ENCODE results near the gene MRM3. TPM values are rescaled to one million over a fixed set of nuclear protein-coding genes. Genes with fewer than 3 reads are reported as not detected.
"Not testable (repeated sequence)": the region's sequence is repeated elsewhere in the genome, so short reads cannot be mapped to it uniquely, and the experiment has no call there.

Gene MRM3
- total and polyA plus RNA-seq, 4 experiments from 2014 or later = 18.6 to 32.6 (median 20.5) TPM

GRCh38 chr17:773467-774312, 8.5 kb upstream of the MRM3 start:
- Histone ChIP-seq H3K9me3 (ENCODE audit: control insufficient read depth in 1 of 2, low read length in 2 of 2) (no peaks in the 10 kb centered on the region), H3K27me3 (ENCODE audit: insufficient read depth, low read length) (no peaks in the 10 kb centered on the region), H3K4me1 (ENCODE audit: insufficient read depth, low read length) (no peaks in the 10 kb centered on the region), H3K4me3 (ENCODE audit: low read length in 2 of 2) (no peak overlapping the region), H3K27ac (ENCODE audit: low read depth, low read length) (no peak overlapping the region), H3K36me3 (ENCODE audit: insufficient read depth, low read length) (peaks cover 74% of the 10 kb centered on the region)
- Mint-ChIP-seq H3K27me3 (no peaks in the 10 kb centered on the region), H3K27ac (peak overlapping the region in 3 of 7 donors; percentile 42 to 55 (median 48)), H3K4me3 (no peak overlapping the region), H3K4me1 (peaks cover 5 to 20% (median 6%) of the 10 kb centered on the region in 4 donors), H3K9me3 (no peaks in the 10 kb centered on the region), H3K36me3 (peaks cover 74 to 84% of the 10 kb centered on the region in 2 donors)
- POLR2A ChIA-PET (ENCODE audit: partially characterized antibody) = interaction anchor here (1.9 kb wide), 1 partner anchor 9 kb away, joined by 8 read pairs; the partner anchor contains the start of genes GLOD4 and MRM3
- CTCF ChIA-PET (ENCODE audit: partially characterized antibody) = no interaction called here
- DNase-seq = no peak
- intact Hi-C loops (cut with micrococcal nuclease) = no loop called here

- Mint-ChIP-seq H3K9me3 (no peaks in the 10 kb centered on the region), H3K4me1 (peaks cover 5 to 20% (median 6%) of the 10 kb centered on the region in 4 donors), H3K4me3 (no peak overlapping the region), H3K36me3 (peaks cover 70 to 83% of the 10 kb centered on the region in 2 donors), H3K27me3 (no peaks in the 10 kb centered on the region), H3K27ac (peak overlapping the region in 3 of 7 donors; percentile 42 to 55 (median 48))
- H3K36me3 ChIP-seq (ENCODE audit: insufficient read depth, low read length) = peaks cover 72% of the 10 kb centered on the region
- H3K4me3 ChIP-seq (ENCODE audit: low read length in 2 of 2) = no peak overlapping the region
- H3K4me1 ChIP-seq (ENCODE audit: insufficient read depth, low read length) = no peaks in the 10 kb centered on the region
- DNase-seq = no peak
- ChIA-PET CTCF (ENCODE audit: partially characterized antibody) (no interaction called here), POLR2A (ENCODE audit: partially characterized antibody) (interaction anchor here (1.9 kb wide), 1 partner anchor 8 kb away, joined by 8 read pairs; the partner anchor contains the start of genes GLOD4 and MRM3)
- intact Hi-C loops (cut with micrococcal nuclease) = no loop called here
- H3K9me3 ChIP-seq (ENCODE audit: control insufficient read depth in 1 of 2, low read length in 2 of 2) = no peaks in the 10 kb centered on the region
- no peak overlapping the region for H3K27ac ChIP-seq (ENCODE audit: low read depth, low read length)
- no peaks in the 10 kb centered on the region for H3K27me3 ChIP-seq (ENCODE audit: insufficient read depth, low read length)
These were observed 7.9 kb upstream of the MRM3 start for GRCh38 chr17:774313-774584.

GRCh38 chr17:778096-778495, 4.1 kb upstream of the MRM3 start:
- H3K9me3 ChIP-seq (ENCODE audit: control insufficient read depth in 1 of 2, low read length in 2 of 2) = no peaks in the 10 kb centered on the region
- no peak for DNase-seq
- H3K36me3 ChIP-seq (ENCODE audit: insufficient read depth, low read length) = peaks cover 49% of the 10 kb centered on the region
- ChIA-PET CTCF (ENCODE audit: partially characterized antibody) (interaction anchor here (1.6 kb wide), 1 partner anchor 203 kb away, joined by 4 read pairs; no protein-coding TSS in a partner anchor), POLR2A (ENCODE audit: partially characterized antibody) (interaction anchor here (1.6 kb wide), 1 partner anchor 26 kb away, joined by 6 read pairs; the partner anchor contains the start of gene GEMIN4)
- H3K27me3 Mint-ChIP-seq = no peaks in the 10 kb centered on the region
- peaks cover 42 to 79% of the 10 kb centered on the region in 2 donors for H3K36me3 Mint-ChIP-seq
- H3K27ac Mint-ChIP-seq = peak overlapping the region in 1 of 7 donors; percentile 21
- no peaks in the 10 kb centered on the region for H3K27me3 ChIP-seq (ENCODE audit: insufficient read depth, low read length)
- H3K27ac ChIP-seq (ENCODE audit: low read depth, low read length) = no peak overlapping the region
- peaks cover 0 to 3% (median 0%) of the 10 kb centered on the region in 8 donors for H3K9me3 Mint-ChIP-seq
- peak overlapping the region in 1 of 8 donors; percentile 6 for H3K4me3 Mint-ChIP-seq
- H3K4me1 ChIP-seq (ENCODE audit: insufficient read depth, low read length) = peaks cover 19% of the 10 kb centered on the region
- intact Hi-C loops (cut with micrococcal nuclease) = no loop called here
- peaks cover 18 to 42% (median 26%) of the 10 kb centered on the region in 4 donors for H3K4me1 Mint-ChIP-seq
- H3K4me3 ChIP-seq (ENCODE audit: low read length in 2 of 2) = no peak overlapping the region

GRCh38 chr17:784143-784542, 2.0 kb downstream of the MRM3 start:
- peaks cover 38% of the 10 kb centered on the region for H3K4me1 ChIP-seq (ENCODE audit: insufficient read depth, low read length)
- H3K36me3 Mint-ChIP-seq = peaks cover 0 to 48% of the 10 kb centered on the region in 2 donors
- no peaks in the 10 kb centered on the region for H3K9me3 ChIP-seq (ENCODE audit: control insufficient read depth in 1 of 2, low read length in 2 of 2)
- intact Hi-C loops (cut with micrococcal nuclease) = no loop called here
- no peaks in the 10 kb centered on the region for H3K27me3 ChIP-seq (ENCODE audit: insufficient read depth, low read length)
- POLR2A ChIA-PET (ENCODE audit: partially characterized antibody) = no interaction called here
- CTCF ChIA-PET (ENCODE audit: partially characterized antibody) = interaction anchor here (1.3 kb wide), 1 partner anchor 212 kb away, joined by 3 read pairs; the partner anchor contains the start of gene TIMM22
- peak overlapping the region in 7 of 8 donors; percentile 23 to 98 (median 63) for H3K4me3 Mint-ChIP-seq
- H3K36me3 ChIP-seq (ENCODE audit: insufficient read depth, low read length) = peaks cover 15% of the 10 kb centered on the region
- no peak for DNase-seq
- H3K27me3 Mint-ChIP-seq = no peaks in the 10 kb centered on the region
- peaks cover 22 to 43% (median 36%) of the 10 kb centered on the region in 4 donors for H3K4me1 Mint-ChIP-seq
- no peak overlapping the region for H3K27ac ChIP-seq (ENCODE audit: low read depth, low read length)
- H3K4me3 ChIP-seq (ENCODE audit: low read length in 2 of 2) = no peak overlapping the region
- peaks cover 0 to 3% (median 0%) of the 10 kb centered on the region in 8 donors for H3K9me3 Mint-ChIP-seq
- H3K27ac Mint-ChIP-seq = peak overlapping the region in 3 of 7 donors; percentile 16 to 99 (median 66)

- Histone ChIP-seq H3K36me3 (ENCODE audit: insufficient read depth, low read length) (peaks cover 28% of the 10 kb centered on the region), H3K4me1 (ENCODE audit: insufficient read depth, low read length) (peaks cover 31% of the 10 kb centered on the region)
- H3K27me3 Mint-ChIP-seq; H3K27me3 ChIP-seq (ENCODE audit: insufficient read depth, low read length); H3K9me3 ChIP-seq (ENCODE audit: control insufficient read depth in 1 of 2, low read length in 2 of 2); H3K9me3 Mint-ChIP-seq; CTCF ChIA-PET (ENCODE audit: partially characterized antibody); intact Hi-C loops (cut with micrococcal nuclease); POLR2A ChIA-PET (ENCODE audit: partially characterized antibody); DNase-seq; H3K4me3 Mint-ChIP-seq; H3K4me3 ChIP-seq (ENCODE audit: low read length in 2 of 2); H3K27ac Mint-ChIP-seq; H3K27ac ChIP-seq (ENCODE audit: low read depth, low read length): not testable (repeated sequence)
- Mint-ChIP-seq H3K36me3 (peaks cover 2 to 57% of the 10 kb centered on the region in 2 donors), H3K4me1 (peaks cover 19 to 37% (median 31%) of the 10 kb centered on the region in 4 donors)
These were observed 3.7 kb downstream of the MRM3 start for GRCh38 chr17:785901-786300.

- ChIA-PET CTCF (ENCODE audit: partially characterized antibody) (no interaction called here), POLR2A (ENCODE audit: partially characterized antibody) (no interaction called here)
- Mint-ChIP-seq H3K27me3 (no peaks in the 10 kb centered on the region), H3K36me3 (peaks cover 18 to 55% of the 10 kb centered on the region in 2 donors), H3K9me3 (peaks cover 0 to 2% (median 0%) of the 10 kb centered on the region in 8 donors), H3K4me1 (peaks cover 13 to 20% (median 19%) of the 10 kb centered on the region in 4 donors), H3K27ac (no peak overlapping the region), H3K4me3 (no peak overlapping the region)
- peaks cover 46% of the 10 kb centered on the region for H3K36me3 ChIP-seq (ENCODE audit: insufficient read depth, low read length)
- no peak overlapping the region for H3K27ac ChIP-seq (ENCODE audit: low read depth, low read length)
- no peak overlapping the region for H3K4me3 ChIP-seq (ENCODE audit: low read length in 2 of 2)
- peaks cover 22% of the 10 kb centered on the region for H3K4me1 ChIP-seq (ENCODE audit: insufficient read depth, low read length)
- no peak for DNase-seq
- no peaks in the 10 kb centered on the region for H3K27me3 ChIP-seq (ENCODE audit: insufficient read depth, low read length)
- intact Hi-C loops (cut with micrococcal nuclease) = no loop called here
- no peaks in the 10 kb centered on the region for H3K9me3 ChIP-seq (ENCODE audit: control insufficient read depth in 1 of 2, low read length in 2 of 2)
These were observed 5.6 kb downstream of the MRM3 start for GRCh38 chr17:787641-788221.

- Mint-ChIP-seq H3K27ac (no peak overlapping the region), H3K4me1 (peaks cover 7 to 15% (median 12%) of the 10 kb centered on the region in 4 donors), H3K27me3 (no peaks in the 10 kb centered on the region), H3K36me3 (peaks cover 20 to 54% of the 10 kb centered on the region in 2 donors), H3K4me3 (no peak overlapping the region), H3K9me3 (peaks cover 0 to 2% (median 0%) of the 10 kb centered on the region in 8 donors)
- DNase-seq = no peak
- Histone ChIP-seq H3K27ac (ENCODE audit: low read depth, low read length) (no peak overlapping the region), H3K4me3 (ENCODE audit: low read length in 2 of 2) (no peak overlapping the region), H3K4me1 (ENCODE audit: insufficient read depth, low read length) (peaks cover 14% of the 10 kb centered on the region), H3K36me3 (ENCODE audit: insufficient read depth, low read length) (peaks cover 46% of the 10 kb centered on the region), H3K9me3 (ENCODE audit: control insufficient read depth in 1 of 2, low read length in 2 of 2) (no peaks in the 10 kb centered on the region), H3K27me3 (ENCODE audit: insufficient read depth, low read length) (no peaks in the 10 kb centered on the region)
- CTCF ChIA-PET (ENCODE audit: partially characterized antibody) = interaction anchor here (0.9 kb wide), 1 partner anchor 192 kb away, joined by 8 read pairs; no protein-coding TSS in a partner anchor
- POLR2A ChIA-PET (ENCODE audit: partially characterized antibody) = no interaction called here
- intact Hi-C loops (cut with micrococcal nuclease) = no loop called here
These were observed 6.4 kb downstream of the MRM3 start for GRCh38 chr17:788551-788950.

All from CD4-positive, alpha-beta memory T cell (primary cell).